Measurements from ENCODE around the gene ZKSCAN1.
A peak's percentile ranks its signal among the peaks of the same experiment; 100 is the strongest.
"Not testable (repeated sequence)": the region's sequence is repeated elsewhere in the genome, so short reads cannot be mapped to it uniquely, and the experiment has no call there.

ZKSCAN1 gene

GRCh38 chr7:100010901-100011300 lies 4.5 kb upstream of the ZKSCAN1 start:
- DNase-seq (ENCODE audit: low read depth) = no peak
- H3K4me3 ChIP-seq (ENCODE audit: low read depth, low read length) = no peak overlapping the region

GRCh38 chr7:100011516-100011915 lies 3.9 kb upstream of the ZKSCAN1 start:
- no peak for DNase-seq (ENCODE audit: low read depth)
- TF ChIP-seq CTCF (IDR thresholded peaks at IDR 0.05; ENCODE audit: low read depth, low read length) = no peak
- TF ChIP-seq POLR2A (IDR thresholded peaks at IDR 0.05; ENCODE audit: extremely low read depth, insufficient read length) = no peak
- no peak for TF ChIP-seq MAX (IDR thresholded peaks at IDR 0.05; ENCODE audit: low read depth, low read length)
- no peak for TF ChIP-seq MYC (IDR thresholded peaks at IDR 0.05; ENCODE audit: low read depth, low read length)
- no peak overlapping the region for H3K4me3 ChIP-seq (ENCODE audit: low read depth, low read length)

More at GRCh38 chr7:100010901-100011300, 4.5 kb upstream of the ZKSCAN1 start:
- TF ChIP-seq POLR2A (IDR thresholded peaks at IDR 0.05; ENCODE audit: extremely low read depth, insufficient read length) (no peak), MYC (IDR thresholded peaks at IDR 0.05; ENCODE audit: low read depth, low read length) (no peak), CTCF (IDR thresholded peaks at IDR 0.05; ENCODE audit: low read depth, low read length) (no peak), MAX (IDR thresholded peaks at IDR 0.05; ENCODE audit: low read depth, low read length) (no peak)

GRCh38 chr7:100012385-100013327 lies 2.7 kb upstream of the ZKSCAN1 start:
- H3K4me3 ChIP-seq (ENCODE audit: low read depth, low read length); DNase-seq (ENCODE audit: low read depth): not testable (repeated sequence)

- H3K4me3 ChIP-seq (ENCODE audit: low read depth, low read length) = no peak overlapping the region
- TF ChIP-seq MYC (IDR thresholded peaks at IDR 0.05; ENCODE audit: low read depth, low read length) (no peak), MAX (IDR thresholded peaks at IDR 0.05; ENCODE audit: low read depth, low read length) (no peak), CTCF (IDR thresholded peaks at IDR 0.05; ENCODE audit: low read depth, low read length) (no peak), POLR2A (IDR thresholded peaks at IDR 0.05; ENCODE audit: extremely low read depth, insufficient read length) (no peak)
- no peak for DNase-seq (ENCODE audit: low read depth)
Observed at GRCh38 chr7:100013328-100013676, 2.1 kb upstream of the ZKSCAN1 start.

GRCh38 chr7:100016215-100016901 lies 962 bp downstream of the ZKSCAN1 start:
- DNase-seq (ENCODE audit: low read depth) = peak; percentile 17
- peak overlapping the region; percentile 85 for H3K4me3 ChIP-seq (ENCODE audit: low read depth, low read length)
- TF ChIP-seq CTCF (IDR thresholded peaks at IDR 0.05; ENCODE audit: low read depth, low read length) (no peak), MYC (IDR thresholded peaks at IDR 0.05; ENCODE audit: low read depth, low read length) (no peak), MAX (IDR thresholded peaks at IDR 0.05; ENCODE audit: low read depth, low read length) (no peak), POLR2A (IDR thresholded peaks at IDR 0.05; ENCODE audit: extremely low read depth, insufficient read length) (no peak)

- peak overlapping the region; percentile 22 for H3K4me3 ChIP-seq (ENCODE audit: low read depth, low read length)
- DNase-seq (ENCODE audit: low read depth) = no peak
- TF ChIP-seq POLR2A (IDR thresholded peaks at IDR 0.05; ENCODE audit: extremely low read depth, insufficient read length) = no peak
- TF ChIP-seq MYC (IDR thresholded peaks at IDR 0.05; ENCODE audit: low read depth, low read length) = no peak
- no peak for TF ChIP-seq MAX (IDR thresholded peaks at IDR 0.05; ENCODE audit: low read depth, low read length)
- TF ChIP-seq CTCF (IDR thresholded peaks at IDR 0.05; ENCODE audit: low read depth, low read length) = no peak
Observed at GRCh38 chr7:100017300-100017699, 1.9 kb downstream of the ZKSCAN1 start.

All from NB4 (cell line).